SK-N-DZ (cell line): ENCODE data around the gene RBCK1.
A peak's percentile ranks its signal among the peaks of the same experiment; 100 is the strongest.

ENCODE experiments used
- DNase-seq: peaks from one replicate; pipeline ENCODE4 v3.0.0-alpha.2; 2015; ENCODE audit warnings: low spot score

Gene RBCK1

GRCh38 chr20:416950-417800, 9.1 kb downstream of the RBCK1 start:
- DNase-seq: no peak

DNA sequence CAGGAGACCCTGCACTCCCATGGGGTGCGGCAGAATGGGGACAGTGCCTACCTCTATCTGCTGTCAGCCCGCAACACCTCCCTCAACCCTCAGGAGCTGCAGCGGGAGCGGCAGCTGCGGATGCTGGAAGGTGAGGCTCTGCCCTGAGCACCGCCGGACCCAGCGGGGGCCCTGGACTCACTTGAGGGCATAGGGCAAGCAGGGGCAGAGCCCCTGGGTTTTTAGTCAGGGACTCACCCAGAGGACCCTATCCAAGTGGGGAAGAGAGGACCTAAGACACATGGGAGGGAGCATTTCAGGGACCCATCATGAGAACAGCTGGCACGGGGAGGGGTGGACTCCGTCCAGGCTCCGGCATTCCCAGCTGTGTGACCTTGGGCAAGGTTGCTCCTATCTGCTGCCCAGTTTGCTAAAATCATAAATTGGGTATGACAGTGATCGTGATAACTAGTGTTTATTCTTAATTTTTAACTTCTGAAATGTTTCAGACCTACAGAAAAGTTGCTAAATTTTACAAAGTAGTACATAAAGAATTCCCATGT, 9.8 kb downstream of the RBCK1 start:
- DNase-seq: no peak

GRCh38 chr20:418858-419365, 10.8 kb downstream of the RBCK1 start:
- DNase-seq: no peak

- DNase-seq: no peak
These were observed 11.6 kb downstream of the RBCK1 start for GRCh38 chr20:419556-420165.

DNA sequence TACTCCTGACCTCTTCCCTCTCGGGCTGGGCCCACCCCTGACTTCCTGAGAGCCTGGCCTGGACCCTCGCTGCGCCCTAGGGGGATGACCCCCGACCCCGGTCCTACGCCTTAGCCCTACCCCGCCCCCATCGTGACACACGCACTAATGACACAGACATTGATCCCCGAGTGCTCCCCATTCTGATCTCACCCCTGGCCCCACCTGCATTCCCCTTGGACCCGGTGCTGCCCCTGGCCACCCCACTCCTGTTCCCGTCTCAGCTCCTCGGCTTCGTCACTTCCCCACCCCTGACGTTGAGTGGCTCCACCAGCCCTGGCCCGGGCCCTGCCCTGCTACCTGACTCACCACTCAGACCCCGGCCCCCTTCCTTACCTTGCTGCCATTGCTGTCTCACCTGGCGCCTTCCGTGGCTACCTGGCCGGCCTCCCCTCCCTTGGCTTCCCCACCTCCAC, 12.1 kb downstream of the RBCK1 start:
- DNase-seq: no peak

DNA sequence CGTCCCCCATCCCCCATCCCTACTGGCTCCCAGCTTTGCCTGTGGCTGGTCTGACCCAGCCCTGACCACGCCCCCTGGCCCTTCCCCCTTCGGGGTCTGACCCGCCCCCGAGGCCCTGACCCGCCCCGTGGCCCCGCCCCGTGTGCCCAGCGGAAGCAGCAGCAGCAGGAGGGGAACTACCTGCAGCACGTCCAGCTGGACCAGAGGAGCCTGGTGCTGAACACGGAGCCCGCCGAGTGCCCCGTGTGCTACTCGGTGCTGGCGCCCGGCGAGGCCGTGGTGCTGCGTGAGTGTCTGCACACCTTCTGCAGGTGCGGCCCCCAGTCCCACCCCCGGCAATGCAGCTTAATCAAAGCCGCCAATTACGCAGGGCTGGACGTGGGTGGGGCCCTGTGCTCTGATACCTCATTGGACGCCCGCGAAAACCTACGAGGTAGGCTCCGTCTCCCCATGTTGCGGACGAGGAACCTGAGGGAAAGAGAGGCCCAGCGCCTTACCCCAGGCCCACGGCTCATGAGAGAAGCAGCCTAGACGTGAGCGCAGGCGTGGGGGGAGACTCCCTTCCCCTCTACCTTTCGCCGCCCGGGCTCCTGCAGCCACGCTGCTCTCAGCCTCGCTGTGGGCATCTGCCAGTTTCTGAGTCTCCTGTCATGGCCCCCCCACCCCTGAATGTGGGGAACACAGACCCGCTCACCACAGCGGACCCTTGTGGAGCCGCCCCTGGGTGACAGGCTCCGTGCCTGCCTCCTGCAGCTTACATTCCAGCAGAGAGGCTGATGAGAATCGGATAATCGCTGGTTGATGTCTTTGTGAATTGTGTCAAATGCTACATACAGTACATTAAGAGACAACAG, 12.8 kb downstream of the RBCK1 start:
- no peak for DNase-seq

GRCh38 chr20:421685-422250, 13.7 kb downstream of the RBCK1 start:
- no peak for DNase-seq

- DNase-seq: no peak
These were observed 18.5 kb downstream of the RBCK1 start for GRCh38 chr20:426566-426965.

GRCh38 chr20:427401-427800, 19.3 kb downstream of the RBCK1 start:
- no peak for DNase-seq

DNA sequence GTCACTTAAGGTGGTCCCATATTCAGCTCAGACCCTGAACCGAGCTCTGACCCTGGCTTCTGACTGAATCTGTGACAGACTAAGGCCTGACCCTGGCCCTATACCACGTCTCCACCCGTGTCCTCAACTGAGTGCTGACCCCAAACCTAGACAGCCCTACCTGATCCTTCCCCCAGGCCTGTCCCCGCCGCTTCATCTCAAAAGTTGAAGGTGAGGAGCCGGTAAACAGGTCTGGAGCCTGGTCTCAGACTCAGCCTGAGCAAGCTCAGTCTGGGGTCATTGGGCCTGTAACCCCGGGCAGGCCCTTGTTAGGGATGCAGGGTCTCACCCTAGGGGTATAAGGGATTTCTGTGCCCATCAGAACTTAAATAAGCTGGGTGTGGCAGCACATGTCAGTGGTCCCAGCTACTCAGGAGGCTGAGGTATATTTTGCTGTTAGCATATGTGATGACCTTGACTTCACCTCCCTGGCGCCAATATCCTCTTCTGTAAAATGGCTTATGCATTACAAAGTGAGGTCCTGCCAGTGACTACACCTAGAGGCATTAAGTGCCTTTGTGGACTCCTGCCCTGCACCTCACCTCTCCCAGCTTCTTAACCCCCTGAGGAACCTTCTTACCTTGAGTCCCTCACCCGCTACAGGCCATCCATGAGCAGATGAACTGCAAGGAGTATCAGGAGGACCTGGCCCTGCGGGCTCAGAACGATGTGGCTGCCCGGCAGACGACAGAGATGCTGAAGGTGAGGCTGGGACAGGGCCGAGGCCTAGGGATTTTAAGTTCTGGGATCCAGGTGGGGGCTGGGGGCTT, 20.0 kb downstream of the RBCK1 start:
- DNase-seq: no peak

- DNase-seq: no peak
These were observed 20.6 kb downstream of the RBCK1 start for GRCh38 chr20:428658-429200.

- DNase-seq: no peak
These were observed 22.2 kb downstream of the RBCK1 start for GRCh38 chr20:430091-430999.

DNA sequence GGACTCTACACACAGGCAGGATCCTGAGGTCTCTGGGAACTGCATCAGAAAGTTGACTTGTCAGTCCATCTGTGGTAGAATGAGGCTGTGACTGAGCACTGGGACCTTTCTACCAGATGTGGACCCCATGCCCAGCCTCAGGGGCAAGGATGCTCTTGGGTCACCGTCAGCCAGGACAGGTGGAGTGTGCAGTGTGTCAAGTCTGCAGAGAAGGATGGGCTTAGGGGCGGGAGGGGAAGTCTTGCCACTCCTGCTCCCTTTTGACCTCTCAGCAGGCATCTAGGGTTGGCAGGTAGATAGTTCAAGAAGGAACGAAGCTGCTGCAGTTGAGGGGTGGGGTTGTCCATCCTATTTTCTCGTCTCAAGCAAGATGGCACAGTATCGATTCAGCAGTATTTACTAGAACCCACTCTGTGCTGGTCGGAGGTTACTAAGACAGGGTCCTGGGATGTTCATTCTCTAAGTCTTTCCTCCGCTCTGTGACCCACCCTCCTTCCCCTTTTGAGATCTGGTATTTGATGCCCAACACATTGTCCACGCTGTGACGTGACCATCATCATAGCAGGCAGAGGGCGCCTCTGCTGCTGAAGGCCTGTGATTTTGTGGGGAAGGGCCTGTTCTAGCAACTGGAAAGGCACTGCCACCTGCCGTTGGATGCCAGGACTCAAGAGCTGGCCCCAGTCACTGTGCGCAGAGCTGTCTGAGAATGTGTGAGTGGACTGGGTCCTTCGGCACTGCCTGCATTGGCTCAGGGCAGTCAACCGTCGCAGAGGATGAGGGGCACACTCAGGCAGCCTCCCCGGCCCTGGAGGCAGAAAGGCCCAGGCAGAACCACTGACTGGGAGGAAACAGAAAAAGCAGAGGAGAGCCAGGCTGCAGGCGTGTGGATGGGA, 23.2 kb downstream of the RBCK1 start:
- peak; percentile 82 for DNase-seq

- DNase-seq: no peak
These were observed 24.1 kb downstream of the RBCK1 start for GRCh38 chr20:432208-432607.

GRCh38 chr20:432677-433299, 24.7 kb downstream of the RBCK1 start:
- DNase-seq: no peak

DNA sequence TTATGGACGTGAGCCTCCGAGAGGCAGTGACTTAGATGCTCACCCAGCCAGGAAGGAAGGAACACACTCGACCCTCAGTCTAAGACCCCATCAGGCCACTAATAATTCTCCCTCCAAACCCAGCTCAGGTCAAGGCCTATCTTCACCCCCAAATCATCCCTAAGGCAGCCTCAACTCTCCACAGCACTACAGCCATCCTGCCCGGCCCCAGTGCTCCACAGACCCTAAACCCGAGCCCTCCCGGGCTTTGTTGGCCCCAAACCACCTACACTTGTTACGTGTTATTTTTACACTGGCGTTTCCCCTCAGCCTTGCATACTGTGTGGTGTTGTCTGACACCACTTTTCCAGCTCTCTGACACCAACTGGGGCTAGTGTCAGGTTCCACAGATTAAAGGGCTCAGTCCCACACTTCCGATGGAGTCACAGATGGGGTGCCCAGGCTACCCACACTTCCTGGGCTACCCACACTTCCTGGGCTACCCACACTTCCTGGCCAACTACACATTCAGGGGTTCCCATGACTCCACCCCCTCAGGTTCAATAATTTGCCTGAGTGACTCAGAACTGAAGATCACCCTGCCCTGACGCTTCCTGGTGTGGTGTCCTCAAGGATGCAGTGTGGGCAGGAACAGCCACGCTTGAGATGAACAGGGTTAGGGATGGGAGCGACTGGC, 25.3 kb downstream of the RBCK1 start:
- no peak for DNase-seq

DNA sequence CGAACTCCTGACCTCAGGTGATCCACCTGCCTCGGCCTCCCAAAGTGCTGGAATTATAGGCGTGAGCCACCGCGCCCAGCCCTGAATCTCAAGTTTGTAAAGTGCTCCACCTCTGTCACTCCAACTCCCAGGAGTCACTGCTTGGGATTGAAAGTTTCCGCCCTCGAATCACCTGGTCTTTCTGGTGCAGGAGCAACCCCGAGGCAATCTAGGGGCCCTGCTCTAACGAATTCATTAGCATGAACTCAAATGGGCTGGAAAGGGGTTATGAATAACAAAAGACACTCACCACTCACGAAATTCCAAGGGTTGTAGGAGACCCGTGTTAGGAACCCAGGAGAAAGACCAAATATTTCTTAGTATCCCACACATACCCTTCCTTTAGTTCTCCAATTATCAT, 26.1 kb downstream of the RBCK1 start:
- no peak for DNase-seq
